Activated T-helper 1 cell treated with anti-CD3 and anti-CD28 coated beads, Interleukin-12 subunit alpha, Interleukin-12 subunit beta, Interleukin-2, Interleukin-4 antibody, amounts not matched to agents 30 ng/mL and 10 ng/mL and 1 ng/mL, durations not matched to agents 14 hours and 24 hours and 36 hours (primary cell): ENCODE results near the gene CBFA2T3. TPM values are rescaled to one million over a fixed set of nuclear protein-coding genes. Genes with fewer than 3 reads are reported as not detected.
A peak's percentile ranks its signal among the peaks of the same experiment; 100 is the strongest.

Experiments used
- DNase-seq: peaks from one replicate; pipeline ENCODE4 v3.0.0; 2021; ENCODE audit warnings: low spot score
- H3K27ac Mint-ChIP-seq: one replicate; pipeline ENCODE4 v1.8.0; 2021; ENCODE audit warnings: mild to moderate bottlenecking, mixed read lengths
- H3K27me3 Mint-ChIP-seq: one replicate; pipeline ENCODE4 v1.8.0; 2022; ENCODE audit warnings: mild to moderate bottlenecking, moderate library complexity, mixed read lengths; ENCODE audit not compliant: insufficient read depth
- H3K36me3 Mint-ChIP-seq: one replicate; pipeline ENCODE4 v1.8.0; 2021; ENCODE audit warnings: low read depth, mixed read lengths
- H3K4me1 Mint-ChIP-seq: one replicate; pipeline ENCODE4 v1.8.0; 2021; ENCODE audit warnings: low read depth, mixed read lengths
- H3K4me3 Mint-ChIP-seq: one replicate; pipeline ENCODE4 v1.8.0; 2021; ENCODE audit warnings: mild to moderate bottlenecking, moderate library complexity, mixed read lengths
- H3K9me3 Mint-ChIP-seq: one replicate; pipeline ENCODE4 v1.8.0; 2021; ENCODE audit warnings: mixed read lengths
- intact Hi-C: fragments of 100-400 bp; cut with micrococcal nuclease; formaldehyde crosslinking; loops from one replicate; pipeline ENCODE4 v1.15.1; 2024
- total RNA-seq: library from RNA; stranded (reverse); gene quantifications from 2 replicates; pipeline ENCODE4 v1.2.3, GENCODE V29; 2022

The CBFA2T3 gene
- total RNA-seq, 1 donor from 2014 or later: not detected

GRCh38 chr16:88888461-88889387, 88.3 kb downstream of the CBFA2T3 start:
- Mint-ChIP-seq H3K27ac (no peak overlapping the region), H3K4me3 (no peak overlapping the region), H3K4me1 (no peaks in the 10 kb centered on the region), H3K36me3 (no peaks in the 10 kb centered on the region), H3K9me3 (no peaks in the 10 kb centered on the region), H3K27me3 (peaks cover 2% of the 10 kb centered on the region)
- intact Hi-C loops: no loop called here
- no peak for DNase-seq

- no peak for DNase-seq
- Mint-ChIP-seq H3K36me3 (no peaks in the 10 kb centered on the region), H3K4me1 (no peaks in the 10 kb centered on the region), H3K9me3 (no peaks in the 10 kb centered on the region), H3K4me3 (no peak overlapping the region), H3K27me3 (peaks cover 2% of the 10 kb centered on the region), H3K27ac (no peak overlapping the region)
- intact Hi-C loops: no loop called here
Observed at GRCh38 chr16:88888057-88888456, 89.0 kb downstream of the CBFA2T3 start.

- Mint-ChIP-seq H3K9me3 (no peaks in the 10 kb centered on the region), H3K4me3 (no peak overlapping the region), H3K27ac (no peak overlapping the region), H3K36me3 (no peaks in the 10 kb centered on the region), H3K4me1 (peaks cover 6% of the 10 kb centered on the region), H3K27me3 (peaks cover 2% of the 10 kb centered on the region)
- DNase-seq: no peak
- intact Hi-C loops: no loop called here
Observed at GRCh38 chr16:88886845-88887521, 90.0 kb downstream of the CBFA2T3 start.

DNA sequence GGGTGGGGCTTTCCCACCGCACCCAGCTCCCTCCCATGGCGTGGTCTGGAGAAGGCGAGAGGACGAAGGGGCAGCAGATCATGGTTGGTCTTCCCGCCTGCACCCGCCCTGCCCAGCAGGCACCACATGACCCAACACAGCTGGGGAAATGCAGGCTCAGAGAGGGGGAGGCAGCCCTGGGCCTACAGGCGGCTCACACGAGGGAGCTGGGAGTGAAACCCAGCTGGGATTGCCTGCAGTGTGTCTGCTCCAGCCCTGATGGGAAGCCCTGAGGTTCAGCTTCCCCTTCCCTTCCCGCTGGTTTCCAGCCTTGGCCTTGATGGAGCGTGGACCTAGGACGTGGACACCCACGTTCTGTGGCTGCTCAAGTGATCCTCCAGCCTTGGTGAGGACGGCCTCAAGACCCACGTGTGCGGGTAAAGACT, 90.6 kb downstream of the CBFA2T3 start:
- Mint-ChIP-seq H3K27ac (no peak overlapping the region), H3K27me3 (peaks cover 2% of the 10 kb centered on the region), H3K9me3 (no peaks in the 10 kb centered on the region), H3K4me1 (peaks cover 6% of the 10 kb centered on the region), H3K36me3 (no peaks in the 10 kb centered on the region), H3K4me3 (no peak overlapping the region)
- intact Hi-C loops: no loop called here
- no peak for DNase-seq

DNA sequence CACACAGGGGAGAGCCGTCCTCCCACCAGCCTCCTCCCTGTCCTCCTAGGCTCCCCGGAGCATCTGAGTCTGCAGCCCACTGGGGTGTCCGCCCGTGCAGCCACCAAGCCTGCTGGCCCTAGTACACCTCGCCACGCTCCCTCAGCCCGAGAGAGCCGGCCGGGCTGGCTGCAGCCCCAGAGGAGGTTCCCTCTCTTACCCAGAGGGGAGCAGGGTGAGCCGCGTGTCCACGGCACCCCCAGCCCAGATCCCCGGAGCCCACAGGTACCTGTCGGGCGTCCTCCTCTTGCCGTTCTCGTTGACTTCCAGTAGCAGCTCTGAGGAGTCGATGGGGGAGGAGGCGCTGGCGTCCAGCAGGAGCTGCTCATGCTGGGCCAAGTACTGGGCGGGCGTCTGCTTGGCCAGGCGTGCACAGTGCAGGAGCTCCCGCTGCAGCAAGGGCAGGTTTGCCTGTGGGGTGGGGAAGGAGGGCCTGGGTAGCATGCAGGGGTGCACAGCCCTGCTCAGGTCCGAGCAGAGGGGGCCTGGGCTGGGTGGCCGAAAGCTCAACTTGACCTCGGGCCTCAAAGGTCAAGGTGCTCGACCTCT, 91.2 kb downstream of the CBFA2T3 start:
- Mint-ChIP-seq H3K36me3 (no peaks in the 10 kb centered on the region), H3K9me3 (no peaks in the 10 kb centered on the region), H3K4me3 (no peak overlapping the region), H3K27ac (no peak overlapping the region), H3K4me1 (peaks cover 6% of the 10 kb centered on the region), H3K27me3 (peaks cover 2% of the 10 kb centered on the region)
- no peak for DNase-seq
- intact Hi-C loops: no loop called here

DNA sequence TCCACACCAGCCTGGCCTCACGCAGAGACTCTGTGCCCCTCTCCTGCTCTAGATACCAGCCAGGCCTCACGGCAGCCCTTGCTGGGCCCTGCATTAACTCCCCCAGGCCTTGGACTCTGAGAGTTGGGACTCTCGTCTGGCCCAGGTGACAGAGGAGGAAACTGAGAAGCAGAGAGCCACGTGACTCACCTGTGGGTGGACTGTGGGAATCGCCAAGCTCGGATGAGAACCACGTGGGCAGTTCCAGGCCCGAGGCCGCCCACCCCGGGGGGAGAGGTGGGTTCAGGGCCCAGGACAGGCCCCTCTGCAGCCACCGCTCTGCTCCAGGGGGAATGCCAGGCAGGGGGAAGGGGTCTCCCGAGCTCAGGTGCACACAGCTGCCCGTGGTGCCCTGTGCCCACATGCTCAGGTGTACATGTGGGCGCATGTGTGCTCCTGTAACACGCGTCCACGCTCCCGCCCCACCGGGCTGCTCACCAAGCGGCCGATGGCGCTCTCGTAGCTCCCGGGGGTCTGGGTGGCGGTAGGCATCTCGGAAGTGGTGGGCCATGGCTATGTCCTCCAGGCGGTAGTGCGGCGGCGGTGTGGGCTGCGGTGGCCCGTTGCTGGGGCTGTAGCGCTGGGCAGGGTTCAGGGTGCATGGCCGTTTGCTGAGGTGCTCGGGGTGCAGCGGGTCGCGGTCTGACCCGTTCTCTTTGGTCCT, 92.3 kb downstream of the CBFA2T3 start:
- Mint-ChIP-seq H3K36me3 (no peaks in the 10 kb centered on the region), H3K4me3 (no peak overlapping the region), H3K27ac (no peak overlapping the region), H3K9me3 (no peaks in the 10 kb centered on the region), H3K27me3 (no peaks in the 10 kb centered on the region), H3K4me1 (peaks cover 6% of the 10 kb centered on the region)
- DNase-seq: no peak
- intact Hi-C loops: no loop called here

DNA sequence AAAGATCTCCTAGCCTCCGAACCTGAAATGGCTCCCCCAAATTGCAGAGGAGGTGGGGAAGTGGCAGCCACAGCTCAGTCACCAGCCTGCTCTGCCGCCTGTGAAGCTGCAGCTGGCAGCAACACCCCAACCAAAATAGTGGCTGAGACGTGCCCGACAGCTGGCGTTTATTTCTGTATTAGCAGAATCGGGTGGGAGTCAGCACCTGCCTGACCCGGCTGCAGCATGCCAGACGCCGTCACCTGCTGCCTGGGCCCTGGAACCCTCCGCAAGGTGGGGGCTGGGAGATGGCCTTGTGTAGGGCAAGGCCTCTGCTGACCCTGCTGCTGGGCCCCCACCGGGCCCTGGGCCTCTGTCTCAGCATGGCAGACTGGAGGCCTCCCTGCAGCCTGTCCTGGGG, 93.1 kb downstream of the CBFA2T3 start:
- Mint-ChIP-seq H3K9me3 (no peaks in the 10 kb centered on the region), H3K27ac (no peak overlapping the region), H3K4me1 (peaks cover 6% of the 10 kb centered on the region), H3K36me3 (no peaks in the 10 kb centered on the region), H3K4me3 (no peak overlapping the region), H3K27me3 (no peaks in the 10 kb centered on the region)
- DNase-seq: no peak
- intact Hi-C loops: no loop called here

GRCh38 chr16:88883117-88883895, 93.7 kb downstream of the CBFA2T3 start:
- Mint-ChIP-seq H3K36me3 (no peaks in the 10 kb centered on the region), H3K4me3 (no peak overlapping the region), H3K27ac (no peak overlapping the region), H3K27me3 (no peaks in the 10 kb centered on the region), H3K9me3 (no peaks in the 10 kb centered on the region), H3K4me1 (peaks cover 6% of the 10 kb centered on the region)
- DNase-seq: no peak
- intact Hi-C loops: no loop called here

DNA sequence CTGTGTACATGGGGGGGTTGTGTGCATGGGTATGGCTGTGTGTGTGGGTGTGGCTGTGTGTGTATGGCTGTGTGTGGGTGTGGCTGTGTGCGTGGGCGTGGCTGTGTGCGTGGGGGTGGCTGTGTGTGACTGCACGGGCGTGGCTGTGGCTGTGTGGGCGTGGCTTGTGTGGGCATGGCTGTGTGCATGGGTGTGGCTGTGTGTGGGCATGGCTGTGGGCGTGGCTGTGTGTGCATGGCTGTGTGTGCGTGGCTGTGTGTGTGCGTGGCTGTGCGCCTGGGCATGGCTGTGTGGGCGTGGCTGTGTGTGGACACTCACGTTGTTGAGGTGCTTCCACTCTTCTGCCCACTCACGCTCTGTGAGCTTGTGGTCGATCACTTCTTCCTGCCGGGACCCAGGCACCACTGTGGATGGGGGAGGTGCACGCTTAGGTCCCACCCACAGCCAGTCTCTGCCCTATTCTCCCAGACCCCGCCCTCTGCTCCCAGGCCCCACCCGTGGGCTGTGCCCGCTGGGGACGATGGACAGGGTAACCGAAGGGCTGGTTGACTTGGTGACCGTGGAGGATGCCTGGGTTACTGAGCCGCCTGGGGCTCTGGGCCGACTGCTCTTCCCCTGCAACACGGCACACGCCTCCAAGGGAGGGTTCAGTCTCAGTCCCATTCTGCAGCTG, 94.5 kb downstream of the CBFA2T3 start:
- H3K27ac Mint-ChIP-seq: peak overlapping the region; percentile 5
- no peaks in the 10 kb centered on the region for H3K9me3 Mint-ChIP-seq
- no peaks in the 10 kb centered on the region for H3K36me3 Mint-ChIP-seq
- peaks cover 6% of the 10 kb centered on the region for H3K4me1 Mint-ChIP-seq
- H3K27me3 Mint-ChIP-seq: no peaks in the 10 kb centered on the region
- DNase-seq: no peak
- no peak overlapping the region for H3K4me3 Mint-ChIP-seq
- intact Hi-C loops: no loop called here

- Mint-ChIP-seq H3K36me3 (no peaks in the 10 kb centered on the region), H3K27me3 (no peaks in the 10 kb centered on the region), H3K4me1 (peaks cover 6% of the 10 kb centered on the region), H3K27ac (peak overlapping the region; percentile 5), H3K4me3 (no peak overlapping the region), H3K9me3 (no peaks in the 10 kb centered on the region)
- DNase-seq: no peak
- intact Hi-C loops: no loop called here
Observed at GRCh38 chr16:88881675-88882357, 95.2 kb downstream of the CBFA2T3 start.

GRCh38 chr16:88881007-88881615, 95.9 kb downstream of the CBFA2T3 start:
- Mint-ChIP-seq H3K9me3 (no peaks in the 10 kb centered on the region), H3K27me3 (no peaks in the 10 kb centered on the region), H3K4me3 (no peak overlapping the region), H3K27ac (no peak overlapping the region), H3K36me3 (no peaks in the 10 kb centered on the region), H3K4me1 (peaks cover 6% of the 10 kb centered on the region)
- DNase-seq: no peak
- intact Hi-C loops: no loop called here
